ENCODE results near the gene ADAM12.

DNA sequence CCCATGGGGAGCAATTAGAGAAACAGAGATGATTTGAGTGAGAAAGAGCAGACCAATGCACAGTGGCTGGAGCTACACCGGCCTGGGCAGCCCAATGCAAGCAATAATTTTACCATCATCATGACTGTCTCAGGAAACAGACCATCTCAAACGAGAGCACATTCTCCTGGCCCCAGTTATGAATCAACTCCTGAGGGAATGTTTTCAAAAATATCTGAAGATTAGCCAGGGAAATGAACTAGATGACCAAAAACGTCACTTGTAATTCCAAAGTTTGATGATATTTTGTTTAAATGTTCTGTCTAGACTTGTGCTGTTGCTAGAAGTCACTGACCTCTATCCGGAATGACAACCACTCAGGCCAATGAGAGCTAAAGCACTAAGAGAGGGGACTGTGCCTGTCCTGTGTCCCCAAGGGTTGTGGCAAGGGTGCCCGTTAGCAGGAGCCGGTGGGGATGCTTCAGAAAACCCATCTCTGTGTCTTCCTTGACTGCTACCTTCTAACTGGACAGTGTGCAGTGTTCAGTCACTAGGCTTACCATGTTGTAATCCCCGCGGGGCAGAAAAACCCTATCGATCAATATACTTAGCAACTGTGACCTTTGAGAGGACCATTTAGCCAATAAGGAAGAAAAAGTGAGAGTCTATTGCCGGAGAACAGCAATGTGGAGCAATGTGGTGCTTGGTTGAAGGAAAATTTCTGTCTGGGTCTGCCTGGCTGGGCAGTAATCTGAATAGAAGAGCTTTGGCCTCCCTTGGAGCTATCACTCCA lies 202.4 kb downstream of the ADAM12 start:
- TF ChIP-seq CTCF (IDR thresholded peaks at IDR 0.05) (no peak), POLR2A (IDR thresholded peaks at IDR 0.05) (no peak)

All from uterus (tissue), 2 donors.